Transverse colon (tissue), 4 donors: ENCODE measurements around the gene EML4. TPM values are rescaled to one million over a fixed set of nuclear protein-coding genes. Genes with fewer than 3 reads are reported as not detected.
A peak's percentile ranks its signal among the peaks of the same experiment; 100 is the strongest.

Source experiments
- DNase-seq: peaks from one replicate; pipeline ENCODE4 v3.0.0-alpha.2; 2019
- H3K27ac ChIP-seq, 4 donors: fragments of 200-600 bp; sonication (generic); 2 replicates each; pipeline ENCODE4 v1.5.1; 2016 to 2018; ENCODE audit warnings: inconsistent platforms in 4 of 4
- H3K27me3 ChIP-seq: fragments of 200-600 bp; sonication (generic); 2 replicates; pipeline ENCODE4 v1.5.1; 2017; ENCODE audit warnings: inconsistent platforms
- H3K36me3 ChIP-seq, 4 donors: fragments of 200-600 bp; sonication (generic); 2 replicates each; pipeline ENCODE4 v1.5.1; 2017 to 2019; ENCODE audit warnings: inconsistent platforms in 4 of 4
- H3K4me1 ChIP-seq, 4 donors: fragments of 200-600 bp; sonication (generic); 2 replicates each; pipeline ENCODE4 v1.5.1; 2017 to 2020; ENCODE audit warnings: inconsistent platforms in 4 of 4
- H3K4me3 ChIP-seq, 4 donors: fragments of 200-600 bp; sonication (generic); 1 replicate in 1 of 4; 2 replicates in 3 of 4; pipeline versions ENCODE4 v1.5.1 to v1.6.1; 2017 to 2019; ENCODE audit warnings: inconsistent platforms in 4 of 4
- H3K9me3 ChIP-seq, 2 donors: fragments of 200-600 bp; sonication (generic); 2 replicates each; pipeline ENCODE4 v1.5.1; 2017 to 2019; ENCODE audit warnings: inconsistent platforms in 2 of 2
- EP300 ChIP-seq: sonication (generic); formaldehyde crosslinking; IDR thresholded peaks from one replicate; pipeline ENCODE4 v1.6.1; 2017; ENCODE audit warnings: antibody characterized with exemption, low read depth
- POLR2A ChIP-seq: fragments of 450-650 bp; IDR thresholded peaks from one replicate; pipeline ENCODE4 v1.6.1; 2016; ENCODE audit warnings: antibody characterized with exemption, mild to moderate bottlenecking, moderate library complexity
- POLR2AphosphoS5 ChIP-seq, 3 donors: sonication (generic); formaldehyde crosslinking; IDR thresholded peaks; one replicate each; pipeline ENCODE4 v1.6.1; 2016; ENCODE audit warnings: antibody characterized with exemption in 3 of 3
- WGBS, 2 donors: methylation state at CpG; one replicate each; pipeline ENCODE4 v1.1.5; 2018; ENCODE audit warnings: low coverage in 1 of 2; 5-methylcytosine and 5-hydroxymethylcytosine counted together
- in situ Hi-C, 4 donors: fragments of 200-750 bp; cut with MboI; loops; one replicate each; pipeline versions ENCODE4 v1.15.0 to v1.15.1; 2017; ENCODE audit warnings: low sequenced_read_pairs in 3 of 4, low pct_ligation_motif_present in 1 of 4, low pct_unique_long_range_greater_than_20kb in 1 of 4
- intact Hi-C: fragments of 100-400 bp; cut with DNase I; formaldehyde crosslinking; loops from one replicate; pipeline ENCODE4 v1.15.1; 2023; ENCODE audit warnings: low total_unique reads
- total RNA-seq, 4 donors: library from RNA; depleted of rRNA; stranded (reverse); fragments of >200 nt; gene quantifications; one replicate each; pipeline ENCODE4 v1.1.0, GENCODE V29; 2016
- TF ChIP-seq, protein P1 (sequence below), 5 experiments: fragments of 200-600 bp in 3 of 5; fragments of 450-650 bp in 2 of 5; sonication (generic) in 3 of 5; IDR thresholded peaks; 1 replicate in 2 of 5; 2 replicates in 3 of 5; pipeline ENCODE4 v1.5.1; 2016 to 2017; ENCODE audit warnings: antibody characterized with exemption in 5 of 5, inconsistent platforms in 3 of 5, mild to moderate bottlenecking in 2 of 5, moderate library complexity in 1 of 5

Gene EML4, protein sequence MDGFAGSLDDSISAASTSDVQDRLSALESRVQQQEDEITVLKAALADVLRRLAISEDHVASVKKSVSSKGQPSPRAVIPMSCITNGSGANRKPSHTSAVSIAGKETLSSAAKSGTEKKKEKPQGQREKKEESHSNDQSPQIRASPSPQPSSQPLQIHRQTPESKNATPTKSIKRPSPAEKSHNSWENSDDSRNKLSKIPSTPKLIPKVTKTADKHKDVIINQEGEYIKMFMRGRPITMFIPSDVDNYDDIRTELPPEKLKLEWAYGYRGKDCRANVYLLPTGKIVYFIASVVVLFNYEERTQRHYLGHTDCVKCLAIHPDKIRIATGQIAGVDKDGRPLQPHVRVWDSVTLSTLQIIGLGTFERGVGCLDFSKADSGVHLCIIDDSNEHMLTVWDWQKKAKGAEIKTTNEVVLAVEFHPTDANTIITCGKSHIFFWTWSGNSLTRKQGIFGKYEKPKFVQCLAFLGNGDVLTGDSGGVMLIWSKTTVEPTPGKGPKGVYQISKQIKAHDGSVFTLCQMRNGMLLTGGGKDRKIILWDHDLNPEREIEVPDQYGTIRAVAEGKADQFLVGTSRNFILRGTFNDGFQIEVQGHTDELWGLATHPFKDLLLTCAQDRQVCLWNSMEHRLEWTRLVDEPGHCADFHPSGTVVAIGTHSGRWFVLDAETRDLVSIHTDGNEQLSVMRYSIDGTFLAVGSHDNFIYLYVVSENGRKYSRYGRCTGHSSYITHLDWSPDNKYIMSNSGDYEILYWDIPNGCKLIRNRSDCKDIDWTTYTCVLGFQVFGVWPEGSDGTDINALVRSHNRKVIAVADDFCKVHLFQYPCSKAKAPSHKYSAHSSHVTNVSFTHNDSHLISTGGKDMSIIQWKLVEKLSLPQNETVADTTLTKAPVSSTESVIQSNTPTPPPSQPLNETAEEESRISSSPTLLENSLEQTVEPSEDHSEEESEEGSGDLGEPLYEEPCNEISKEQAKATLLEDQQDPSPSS
- 10 to 100 TPM; 49.7 to 91.5 (median 67.5) TPM for total RNA-seq

DNA sequence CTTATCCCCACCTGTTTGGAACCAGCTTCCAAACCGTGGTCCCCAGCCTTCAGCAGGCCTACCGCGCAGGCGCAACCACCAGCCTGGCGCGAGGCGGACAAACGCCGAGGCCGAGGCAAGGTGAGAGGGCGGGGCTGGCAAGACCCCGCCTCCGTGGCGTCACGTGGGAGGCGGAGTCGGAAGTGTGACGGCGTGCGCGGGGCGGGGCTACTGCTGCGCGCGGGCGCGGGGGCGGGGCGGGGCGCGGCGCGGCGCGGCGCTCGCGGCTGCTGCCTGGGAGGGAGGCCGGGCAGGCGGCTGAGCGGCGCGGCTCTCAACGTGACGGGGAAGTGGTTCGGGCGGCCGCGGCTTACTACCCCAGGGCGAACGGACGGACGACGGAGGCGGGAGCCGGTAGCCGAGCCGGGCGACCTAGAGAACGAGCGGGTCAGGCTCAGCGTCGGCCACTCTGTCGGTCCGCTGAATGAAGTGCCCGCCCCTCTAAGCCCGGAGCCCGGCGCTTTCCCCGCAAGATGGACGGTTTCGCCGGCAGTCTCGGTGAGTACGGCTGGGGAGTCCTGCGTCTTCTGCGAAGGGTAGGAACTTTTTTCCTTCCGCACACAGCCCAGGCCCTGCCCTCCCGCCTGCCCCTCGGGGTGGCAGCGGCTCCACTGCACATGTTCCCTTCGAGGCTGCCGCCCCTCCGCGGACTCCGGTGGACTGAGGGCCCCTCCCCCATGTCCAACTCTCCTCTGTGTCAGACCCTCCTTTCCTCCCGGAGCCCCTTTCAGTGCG lies at the start of gene EML4:
Gene EML4, plus strand, starts transcription at position 254 of the 774 bp plus-strand sequence. Its CDS starts 259 bp downstream, at position 513.
- in situ Hi-C loops (no loop called here), intact Hi-C loops (loop anchor here (2.0 kb wide), 1 partner anchor 68 kb away; no protein-coding TSS in a partner anchor)
- TF ChIP-seq, protein P1, sequence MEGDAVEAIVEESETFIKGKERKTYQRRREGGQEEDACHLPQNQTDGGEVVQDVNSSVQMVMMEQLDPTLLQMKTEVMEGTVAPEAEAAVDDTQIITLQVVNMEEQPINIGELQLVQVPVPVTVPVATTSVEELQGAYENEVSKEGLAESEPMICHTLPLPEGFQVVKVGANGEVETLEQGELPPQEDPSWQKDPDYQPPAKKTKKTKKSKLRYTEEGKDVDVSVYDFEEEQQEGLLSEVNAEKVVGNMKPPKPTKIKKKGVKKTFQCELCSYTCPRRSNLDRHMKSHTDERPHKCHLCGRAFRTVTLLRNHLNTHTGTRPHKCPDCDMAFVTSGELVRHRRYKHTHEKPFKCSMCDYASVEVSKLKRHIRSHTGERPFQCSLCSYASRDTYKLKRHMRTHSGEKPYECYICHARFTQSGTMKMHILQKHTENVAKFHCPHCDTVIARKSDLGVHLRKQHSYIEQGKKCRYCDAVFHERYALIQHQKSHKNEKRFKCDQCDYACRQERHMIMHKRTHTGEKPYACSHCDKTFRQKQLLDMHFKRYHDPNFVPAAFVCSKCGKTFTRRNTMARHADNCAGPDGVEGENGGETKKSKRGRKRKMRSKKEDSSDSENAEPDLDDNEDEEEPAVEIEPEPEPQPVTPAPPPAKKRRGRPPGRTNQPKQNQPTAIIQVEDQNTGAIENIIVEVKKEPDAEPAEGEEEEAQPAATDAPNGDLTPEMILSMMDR (IDR thresholded peaks at IDR 0.05): no peak
- TF ChIP-seq POLR2AphosphoS5 (IDR thresholded peaks at IDR 0.05) (peak; percentile 79 to 92 (median 88)), EP300 (no peak), POLR2A (peak; percentile 87)
- 3% methylated on average over 20 of the region's 88 CpGs; no CpG with 5 or more reads in 1 of the 2 donors for WGBS, 2 donors
- Histone ChIP-seq H3K4me3 (peak within 1 kb of the TSS; percentile 75 to 97 (median 89)), H3K4me1 (peaks cover 0 to 46% (median 34%) of the 10 kb centered on the region in 4 donors), H3K36me3 (no peaks in the 10 kb centered on the region), H3K27me3 (no peaks in the 10 kb centered on the region), H3K9me3 (no peaks in the 10 kb centered on the region), H3K27ac (peak within 1 kb of the TSS; percentile 93 to 95 (median 93))
- peak; percentile 95 for DNase-seq

GRCh38 chr2:42123426-42123825 lies 45.7 kb upstream of the EML4 start:
- no peaks in the 10 kb centered on the region for H3K36me3 ChIP-seq
- TF ChIP-seq EP300 (no peak), POLR2A (no peak), POLR2AphosphoS5 (IDR thresholded peaks at IDR 0.05) (no peak)
- TF ChIP-seq, protein P1 (IDR thresholded peaks at IDR 0.05): no peak
- intact Hi-C loops (no loop called here), in situ Hi-C loops (loop anchor here in 1 of 4 donors (25.0 kb wide), 1 partner anchor 214 kb away; no protein-coding TSS in a partner anchor)
- H3K9me3 ChIP-seq: no peaks in the 10 kb centered on the region
- H3K27me3 ChIP-seq: no peaks in the 10 kb centered on the region
- DNase-seq: no peak
- peaks cover 19 to 35% (median 22%) of the 10 kb centered on the region in 4 donors for H3K4me1 ChIP-seq
- H3K27ac ChIP-seq: peak overlapping the region in 3 of 4 donors; percentile 1 to 34 (median 15)
- H3K4me3 ChIP-seq: no peak overlapping the region

- no peak overlapping the region for H3K4me3 ChIP-seq
- peak overlapping the region in 2 of 4 donors; percentile 15 to 34 for H3K27ac ChIP-seq
- 68 to 77% methylated on average over 5 to 6 of the region's 6 CpGs for WGBS, 2 donors
- no peaks in the 10 kb centered on the region for H3K9me3 ChIP-seq
- in situ Hi-C loops (loop anchor here in 1 of 4 donors (25.0 kb wide), 1 partner anchor 213 kb away; no protein-coding TSS in a partner anchor), intact Hi-C loops (no loop called here)
- DNase-seq: no peak
- no peaks in the 10 kb centered on the region for H3K27me3 ChIP-seq
- TF ChIP-seq, protein P1 (IDR thresholded peaks at IDR 0.05): no peak
- TF ChIP-seq POLR2AphosphoS5 (IDR thresholded peaks at IDR 0.05) (no peak), POLR2A (no peak), EP300 (no peak)
- peaks cover 18 to 39% (median 27%) of the 10 kb centered on the region in 4 donors for H3K4me1 ChIP-seq
- no peaks in the 10 kb centered on the region for H3K36me3 ChIP-seq
These were observed 45.0 kb upstream of the EML4 start for GRCh38 chr2:42124011-42124785.
